NCI-H2196 treated with DMSO at 0.1 percent for 48 hours (cell line): ENCODE results near the gene SPAG5.

Source experiments
- DNase-seq: peaks from one replicate; lab custom pipeline; 2025; ENCODE audit not compliant: unreplicated experiment; lab: John Stamatoyannopoulos, UW

The SPAG5 gene

GRCh38 chr17:28598799-28599310 lies at the start of gene SPAG5:
Gene SPAG5 (minus strand): TSS chr17:28599025. CDS start chr17:28598946, 79 bp downstream.
- DNase-seq: peak; percentile 75

GRCh38 chr17:28646039-28646754 lies 47.4 kb upstream of the SPAG5 start:
- DNase-seq: no peak

GRCh38 chr17:28645576-28645939 lies 46.7 kb upstream of the SPAG5 start:
- DNase-seq: no peak

- DNase-seq: peak; percentile 43
Observed at GRCh38 chr17:28644787-28645575, 46.2 kb upstream of the SPAG5 start, which contains the start of gene BLTP2. Gene BLTP2 (minus strand): TSS chr17:28645158. CDS start chr17:28645056, 102 bp downstream.

- no peak for DNase-seq
Observed at GRCh38 chr17:28643983-28644786, 45.4 kb upstream of the SPAG5 start.

GRCh38 chr17:28641579-28641978 lies 42.8 kb upstream of the SPAG5 start:
- DNase-seq: no peak

- no peak for DNase-seq
Observed at GRCh38 chr17:28635506-28635905, 36.7 kb upstream of the SPAG5 start.

GRCh38 chr17:28634206-28634865 lies 35.5 kb upstream of the SPAG5 start:
- no peak for DNase-seq

GRCh38 chr17:28626818-28627217 lies 28.0 kb upstream of the SPAG5 start:
- DNase-seq: no peak

- no peak for DNase-seq
Observed at GRCh38 chr17:28624148-28624547, 25.3 kb upstream of the SPAG5 start.

GRCh38 chr17:28623696-28624095 lies 24.9 kb upstream of the SPAG5 start:
- no peak for DNase-seq

GRCh38 chr17:28622186-28622585 lies 23.4 kb upstream of the SPAG5 start:
- DNase-seq: no peak

- DNase-seq: no peak
Observed at GRCh38 chr17:28620010-28620409, 21.2 kb upstream of the SPAG5 start.

- DNase-seq: no peak
Observed at GRCh38 chr17:28618464-28618863, 19.6 kb upstream of the SPAG5 start.

- DNase-seq: no peak
Observed at GRCh38 chr17:28616281-28616680, 17.5 kb upstream of the SPAG5 start.

GRCh38 chr17:28615260-28615940 lies 16.6 kb upstream of the SPAG5 start:
- no peak for DNase-seq

- DNase-seq: no peak
Observed at GRCh38 chr17:28613931-28614381, 15.1 kb upstream of the SPAG5 start, which contains the start of gene RSKR. Gene RSKR (minus strand): TSS chr17:28614185. CDS start chr17:28614161, 24 bp downstream.

- DNase-seq: no peak
Observed at GRCh38 chr17:28612936-28613872, 14.4 kb upstream of the SPAG5 start.

GRCh38 chr17:28612531-28612930 lies 13.7 kb upstream of the SPAG5 start:
- DNase-seq: no peak
